ENCODE measurements around the gene PLEK. TPM values are rescaled to one million over a fixed set of nuclear protein-coding genes. Genes with fewer than 3 reads are reported as not detected.

The PLEK gene
- total and polyA plus RNA-seq, 2 donors (not counting 1 experiment from before 2014, with no cell fraction given), result not detected

GRCh38 chr2:68387408-68388350 is 22.6 kb downstream of the PLEK start:
- Histone ChIP-seq H3K9me3 (ENCODE audit: control insufficient read depth, insufficient read depth, low read depth, low read length) (no peaks in the 10 kb centered on the region), H3K4me3 (replicated peaks in 1 of 4; ENCODE audit: control extremely low read depth in 1 of 4, insufficient read depth in 1 of 4, low read depth in 3 of 4, low read length in 4 of 4) (no peak overlapping the region), H2AFZ (ENCODE audit: low read length) (no peak overlapping the region), H3K4me2 (ENCODE audit: extremely low read depth, insufficient read depth, low read length) (no peak overlapping the region), H4K20me1 (ENCODE audit: control insufficient read depth, extremely low read depth, insufficient read depth, low read length) (no peaks in the 10 kb centered on the region), H3K4me1 (ENCODE audit: control insufficient read depth, extremely low read depth, insufficient read depth, low read length) (no peaks in the 10 kb centered on the region), H3K27ac (ENCODE audit: insufficient read depth, low read length) (no peak overlapping the region), H3K79me2 (ENCODE audit: control insufficient read depth, insufficient read depth, low read length) (no peaks in the 10 kb centered on the region), H3K36me3 (ENCODE audit: control insufficient read depth, insufficient read depth, low read length) (no peaks in the 10 kb centered on the region), H3K27me3 (ENCODE audit: control insufficient read depth, insufficient read depth, low read length) (peaks cover 19% of the 10 kb centered on the region), H3K9ac (ENCODE audit: insufficient read depth, low read length) (no peak overlapping the region)
- TF ChIP-seq CTCF (conservative IDR thresholded peaks at IDR 0.05 in 1 of 2, IDR thresholded peaks at IDR 0.05 in 1 of 2; ENCODE audit: low read depth in 1 of 2, low read length in 2 of 2) (no peak), EZH2 (IDR thresholded peaks at IDR 0.05; ENCODE audit: low read length, missing control alignments) (no peak)
- no peak for DNase-seq (ENCODE audit: low read depth in 2 of 2)

- Histone ChIP-seq H3K27me3 (ENCODE audit: control insufficient read depth, insufficient read depth, low read length) (peaks cover 19% of the 10 kb centered on the region), H3K4me2 (ENCODE audit: extremely low read depth, insufficient read depth, low read length) (no peak overlapping the region), H3K9me3 (ENCODE audit: control insufficient read depth, insufficient read depth, low read depth, low read length) (no peaks in the 10 kb centered on the region), H3K79me2 (ENCODE audit: control insufficient read depth, insufficient read depth, low read length) (no peaks in the 10 kb centered on the region), H3K27ac (ENCODE audit: insufficient read depth, low read length) (no peak overlapping the region), H2AFZ (ENCODE audit: low read length) (no peak overlapping the region), H4K20me1 (ENCODE audit: control insufficient read depth, extremely low read depth, insufficient read depth, low read length) (no peaks in the 10 kb centered on the region), H3K36me3 (ENCODE audit: control insufficient read depth, insufficient read depth, low read length) (no peaks in the 10 kb centered on the region), H3K9ac (ENCODE audit: insufficient read depth, low read length) (no peak overlapping the region), H3K4me3 (replicated peaks in 1 of 4; ENCODE audit: control extremely low read depth in 1 of 4, insufficient read depth in 1 of 4, low read depth in 3 of 4, low read length in 4 of 4) (no peak overlapping the region), H3K4me1 (ENCODE audit: control insufficient read depth, extremely low read depth, insufficient read depth, low read length) (no peaks in the 10 kb centered on the region)
- TF ChIP-seq CTCF (conservative IDR thresholded peaks at IDR 0.05 in 1 of 2, IDR thresholded peaks at IDR 0.05 in 1 of 2; ENCODE audit: low read depth in 1 of 2, low read length in 2 of 2), result no peak
- TF ChIP-seq EZH2 (IDR thresholded peaks at IDR 0.05; ENCODE audit: low read length, missing control alignments), result no peak
- no peak for DNase-seq (ENCODE audit: low read depth in 2 of 2)
Observed at GRCh38 chr2:68388358-68388757, 23.3 kb downstream of the PLEK start.

DNA sequence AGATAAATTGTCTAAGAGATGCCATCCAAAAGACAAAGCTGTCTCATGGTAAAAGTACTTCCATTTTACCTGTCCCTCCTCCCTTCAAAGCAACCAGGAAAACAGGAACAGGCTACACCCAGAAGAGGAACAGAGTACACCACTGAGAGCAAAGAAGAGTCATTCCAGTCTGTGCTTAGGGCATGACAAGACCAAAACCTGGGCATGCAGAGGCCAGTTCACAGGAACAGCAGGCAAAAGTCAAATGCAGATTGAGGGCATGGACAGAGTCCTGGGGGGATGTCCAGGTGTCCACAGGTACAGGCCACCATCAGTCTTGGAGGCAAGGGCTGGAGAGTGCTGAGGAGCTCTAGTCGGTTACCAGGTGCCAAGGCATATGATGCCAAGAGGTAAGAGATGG is 23.7 kb downstream of the PLEK start:
- Histone ChIP-seq H3K4me2 (ENCODE audit: extremely low read depth, insufficient read depth, low read length) (no peak overlapping the region), H3K4me3 (replicated peaks in 1 of 4; ENCODE audit: control extremely low read depth in 1 of 4, insufficient read depth in 1 of 4, low read depth in 3 of 4, low read length in 4 of 4) (no peak overlapping the region), H4K20me1 (ENCODE audit: control insufficient read depth, extremely low read depth, insufficient read depth, low read length) (no peaks in the 10 kb centered on the region), H3K4me1 (ENCODE audit: control insufficient read depth, extremely low read depth, insufficient read depth, low read length) (no peaks in the 10 kb centered on the region), H3K9ac (ENCODE audit: insufficient read depth, low read length) (no peak overlapping the region), H3K36me3 (ENCODE audit: control insufficient read depth, insufficient read depth, low read length) (no peaks in the 10 kb centered on the region), H3K27me3 (ENCODE audit: control insufficient read depth, insufficient read depth, low read length) (peaks cover 21% of the 10 kb centered on the region), H3K79me2 (ENCODE audit: control insufficient read depth, insufficient read depth, low read length) (no peaks in the 10 kb centered on the region), H3K27ac (ENCODE audit: insufficient read depth, low read length) (no peak overlapping the region), H2AFZ (ENCODE audit: low read length) (no peak overlapping the region), H3K9me3 (ENCODE audit: control insufficient read depth, insufficient read depth, low read depth, low read length) (no peaks in the 10 kb centered on the region)
- no peak for DNase-seq (ENCODE audit: low read depth in 2 of 2)
- no peak for TF ChIP-seq EZH2 (IDR thresholded peaks at IDR 0.05; ENCODE audit: low read length, missing control alignments)
- TF ChIP-seq CTCF (conservative IDR thresholded peaks at IDR 0.05 in 1 of 2, IDR thresholded peaks at IDR 0.05 in 1 of 2; ENCODE audit: low read depth in 1 of 2, low read length in 2 of 2), result no peak

Measured in fibroblast of lung (primary cell).